HG03066 (cell line): ENCODE results near the gene TNFRSF25.

ENCODE experiments used
- ATAC-seq: cut with Tn5 transposase; IDR thresholded peaks from one replicate; pipeline ENCODE4 v1.9.1; 2021; ENCODE audit warnings: low read depth; ENCODE audit not compliant: unreplicated experiment

Gene TNFRSF25

DNA sequence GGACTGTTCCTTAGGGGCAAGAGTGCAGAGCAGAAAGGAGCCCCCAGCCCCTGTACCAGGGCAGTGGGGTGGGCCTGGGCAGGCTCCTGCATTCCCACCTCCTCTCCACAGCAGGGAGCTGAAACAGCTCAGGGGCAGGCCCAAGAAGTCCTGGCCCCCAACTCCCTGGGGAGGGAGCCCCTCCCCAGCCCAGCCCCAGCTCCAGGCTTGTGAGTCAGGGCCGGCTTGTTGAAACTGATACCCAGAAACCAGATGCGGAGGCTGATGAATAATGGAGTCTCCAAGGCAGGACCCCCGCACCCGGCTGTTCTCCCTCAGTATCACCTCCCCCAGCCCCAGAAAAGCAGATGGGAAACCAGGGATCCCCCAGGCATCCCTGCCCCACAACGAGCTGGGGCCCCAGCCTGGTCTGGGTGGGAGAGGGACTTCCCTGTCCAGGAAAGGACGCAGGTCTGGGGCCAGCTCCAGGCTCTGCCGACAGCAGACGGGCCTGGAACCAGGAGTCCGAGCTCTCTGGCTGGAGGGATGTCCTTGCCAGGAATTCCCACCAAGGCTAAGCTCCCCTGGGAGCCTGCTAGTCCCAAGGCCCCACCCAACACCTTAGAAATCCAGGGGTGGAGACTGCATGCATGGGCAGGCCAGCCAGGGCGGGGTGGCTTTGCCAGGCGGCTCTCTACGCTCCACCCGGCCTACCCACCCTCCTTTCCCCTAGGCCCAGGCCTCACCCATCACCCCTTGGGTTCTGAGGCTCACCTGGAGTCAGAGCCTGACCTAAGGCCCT lies 22.8 kb upstream of the TNFRSF25 start:
- no peak for ATAC-seq

- ATAC-seq, result no peak
These were observed 22.0 kb upstream of the TNFRSF25 start for GRCh38 chr1:6487804-6488484.

DNA sequence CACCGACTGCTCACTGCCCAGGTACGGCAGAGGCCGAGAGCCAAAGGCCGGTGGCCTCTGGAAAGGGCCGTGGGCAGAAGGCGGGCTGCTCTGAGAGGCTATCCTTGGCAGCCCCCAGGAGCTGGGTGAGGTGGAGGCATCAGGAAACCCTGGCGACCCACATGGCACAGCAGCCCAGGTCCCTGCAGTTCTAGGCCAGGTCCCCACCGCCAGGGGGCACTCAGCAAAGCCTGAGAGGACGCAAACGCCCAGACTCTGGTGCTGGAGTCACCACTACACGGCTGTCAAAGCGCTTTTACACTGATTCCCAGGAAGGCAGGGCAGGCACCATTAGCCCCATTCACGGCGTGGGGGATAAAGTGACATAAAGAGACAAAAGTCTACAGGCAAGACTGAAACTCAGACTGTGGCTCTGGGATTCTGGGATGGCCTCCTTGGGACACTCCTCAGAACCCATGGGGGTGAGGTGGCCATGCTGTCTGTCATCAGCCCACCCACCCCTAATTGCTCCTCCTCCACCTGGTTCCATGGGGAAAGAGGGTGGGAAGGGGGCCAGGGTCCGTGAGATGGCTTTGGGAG lies 20.5 kb upstream of the TNFRSF25 start:
- ATAC-seq, result no peak

DNA sequence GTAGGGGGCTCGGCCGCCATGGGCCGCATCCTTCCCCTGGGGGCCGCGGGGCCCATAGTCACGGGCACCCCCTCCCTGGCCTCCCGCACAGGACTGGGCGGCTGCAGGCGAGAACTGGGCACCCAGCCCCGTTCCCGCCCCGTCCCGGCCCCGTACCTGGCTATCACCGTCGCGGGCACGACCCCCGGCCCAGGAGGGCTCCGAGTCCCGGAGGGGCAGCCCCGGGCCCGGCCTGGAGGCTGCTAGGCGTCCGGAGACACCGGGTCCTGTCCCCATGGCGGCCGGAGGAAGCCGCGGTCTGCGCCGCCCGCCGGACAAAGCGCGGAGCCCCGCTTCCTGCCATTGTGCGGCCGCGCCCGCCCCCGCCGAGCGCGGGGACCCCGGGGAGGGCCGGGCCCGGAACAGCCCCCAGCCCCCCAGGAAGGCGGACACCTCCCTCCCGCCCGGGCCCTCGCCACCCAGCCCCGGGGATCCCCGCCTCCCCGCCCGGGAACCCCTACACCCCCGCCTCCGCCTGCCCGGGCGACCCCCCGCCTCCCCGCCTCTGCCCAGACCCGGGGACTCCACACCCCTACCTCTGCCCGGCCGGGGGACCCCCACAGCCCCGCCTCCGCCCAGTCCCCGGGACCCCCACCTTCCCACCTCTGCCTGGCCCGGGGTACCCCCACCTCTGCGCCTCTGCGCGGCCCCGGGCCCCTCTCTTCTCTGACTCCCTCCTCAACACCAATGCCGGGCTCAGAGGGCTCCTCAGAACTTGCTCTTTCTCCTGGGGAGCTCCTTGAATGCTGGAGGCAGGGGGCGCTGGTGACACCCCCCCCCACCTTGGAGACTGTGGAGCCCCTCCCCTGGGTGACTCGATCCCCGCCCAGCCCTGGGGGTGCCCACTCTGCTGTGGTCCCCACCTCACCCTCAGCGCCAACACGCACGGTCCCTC lies 19.5 kb upstream of the TNFRSF25 start:
- no peak for ATAC-seq

DNA sequence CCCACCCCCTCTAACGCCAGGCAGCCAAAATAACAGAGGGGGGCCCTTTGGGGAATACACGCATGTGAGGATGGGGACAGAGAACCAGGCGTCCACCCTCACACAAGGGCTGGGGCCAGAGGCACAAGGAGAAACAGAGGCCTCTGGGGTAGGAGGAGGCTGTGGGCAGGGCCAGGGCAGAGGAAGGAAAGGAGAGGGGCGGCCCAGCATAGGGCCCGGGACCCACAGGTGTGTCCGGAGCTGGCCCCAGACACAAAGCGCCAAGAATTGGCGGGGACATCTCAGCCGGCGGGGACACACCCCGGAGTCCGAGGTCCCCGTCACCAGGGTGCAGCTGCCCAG lies 18.8 kb upstream of the TNFRSF25 start:
- ATAC-seq, result no peak

GRCh38 chr1:6483761-6484117 lies 17.8 kb upstream of the TNFRSF25 start:
- no peak for ATAC-seq

- no peak for ATAC-seq
These were observed 17.2 kb upstream of the TNFRSF25 start for GRCh38 chr1:6483017-6483760.

DNA sequence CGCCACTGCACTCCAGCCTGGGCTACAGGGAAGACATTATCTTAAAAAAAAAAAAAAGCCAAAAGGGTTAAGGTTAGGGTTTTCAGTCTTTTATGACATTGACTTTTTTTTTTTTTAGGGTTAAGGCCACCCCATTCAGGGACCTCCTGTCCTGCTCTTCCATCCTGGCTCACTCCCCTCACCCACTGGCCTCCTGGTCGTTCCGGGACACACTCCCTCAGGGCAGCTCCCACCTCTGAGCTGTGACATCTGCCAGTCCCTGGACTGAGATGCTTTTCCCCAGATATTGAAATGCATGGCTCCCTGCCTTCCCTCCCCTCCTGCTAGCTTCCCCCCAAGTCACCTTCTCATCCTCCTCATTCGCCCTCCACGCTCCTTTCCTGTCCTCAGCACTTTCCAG lies 15.8 kb upstream of the TNFRSF25 start:
- ATAC-seq, result no peak

DNA sequence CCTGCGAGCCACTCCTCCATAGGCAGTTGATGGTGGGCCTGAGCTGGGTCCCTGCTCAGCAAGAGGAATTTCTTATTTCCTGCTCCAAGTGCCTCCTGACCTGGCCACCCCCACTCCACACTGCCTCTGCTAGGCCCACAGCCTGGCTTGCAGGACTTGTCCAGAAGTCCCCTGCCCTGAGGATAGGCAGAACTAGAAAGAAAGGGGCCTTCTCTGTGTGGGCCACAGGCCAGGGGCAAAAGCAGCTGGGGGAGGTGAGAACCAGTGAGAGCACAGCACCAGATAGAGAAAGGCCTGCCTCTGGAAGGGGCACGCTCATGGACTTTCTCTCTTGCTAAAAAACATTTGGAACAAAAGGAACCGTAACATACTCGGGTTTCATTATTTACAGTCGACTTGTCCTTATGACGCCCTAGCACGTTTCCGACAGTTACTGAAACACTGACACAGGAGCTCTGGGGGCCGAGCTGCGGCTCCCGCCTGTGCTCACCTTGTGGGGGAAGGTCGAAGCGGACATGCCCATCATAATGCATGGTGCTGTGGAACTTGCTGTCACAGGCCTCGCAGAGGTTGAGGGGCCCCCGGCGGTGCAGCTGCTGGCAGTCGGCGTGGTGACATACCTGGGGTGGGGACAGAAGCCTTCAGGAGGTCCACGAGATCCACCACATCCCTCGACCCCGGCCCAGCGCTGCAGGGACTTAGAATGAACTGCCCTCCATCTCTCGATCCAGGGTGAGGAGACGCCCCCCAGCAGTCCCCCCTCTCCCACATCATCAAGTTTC lies 11.3 kb upstream of the TNFRSF25 start:
- no peak for ATAC-seq

DNA sequence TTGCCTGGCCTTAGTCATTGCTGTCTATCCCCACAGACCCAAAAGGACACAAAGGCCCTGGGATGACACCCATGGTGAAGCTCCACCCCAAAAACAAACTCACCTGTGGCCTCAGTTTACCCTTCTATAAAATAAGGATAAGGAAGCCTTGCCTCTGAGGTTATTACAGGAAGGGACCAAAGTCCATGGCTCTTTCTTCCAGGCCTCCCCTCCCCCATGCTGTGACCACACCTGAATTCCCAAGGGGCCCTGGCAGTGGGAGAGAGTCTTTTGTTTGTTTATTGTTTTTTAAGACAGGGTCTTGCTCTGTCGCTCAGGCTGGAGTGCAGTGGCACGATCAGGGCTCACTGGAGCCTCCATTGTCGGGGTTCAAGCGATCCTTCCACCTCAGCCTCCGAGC lies 10.5 kb upstream of the TNFRSF25 start:
- ATAC-seq, result no peak

DNA sequence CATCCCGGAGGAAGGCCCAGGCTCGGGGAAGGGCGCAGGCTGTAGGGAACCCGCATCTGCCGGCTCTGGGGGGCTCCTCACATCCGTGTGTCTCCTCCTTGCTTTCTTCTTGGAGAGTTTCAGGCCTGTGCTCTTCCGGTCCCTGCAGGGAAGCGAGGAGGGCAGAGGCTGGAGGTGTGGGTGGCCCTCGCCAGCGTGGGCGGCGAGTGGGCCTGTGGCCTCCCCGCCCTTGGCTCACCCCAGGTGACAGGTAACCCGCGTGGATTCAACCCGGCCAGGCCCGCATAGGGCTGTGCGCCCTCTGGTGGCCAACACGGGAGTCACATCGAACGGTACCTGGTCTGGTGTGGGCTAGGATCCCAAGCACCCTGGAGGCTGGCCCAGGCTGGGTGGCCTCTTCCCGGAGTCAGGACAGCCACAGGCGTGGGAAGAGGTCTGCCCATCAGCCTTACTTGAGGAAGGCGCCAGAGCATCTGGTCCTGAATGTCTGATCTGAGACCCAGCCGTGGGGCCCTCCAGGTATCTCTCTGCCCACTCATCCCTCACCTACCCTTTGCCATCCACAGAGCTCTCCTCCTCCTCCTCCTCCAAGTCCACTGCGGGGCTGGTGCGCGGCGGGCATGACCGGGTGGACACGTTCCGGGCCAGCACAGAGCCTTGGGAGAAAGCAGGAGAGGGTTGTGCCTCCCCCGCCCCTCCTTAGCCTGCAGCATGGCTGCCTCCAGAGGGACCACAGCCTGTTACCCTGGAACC lies 9.6 kb upstream of the TNFRSF25 start:
- ATAC-seq, result no peak

GRCh38 chr1:6474815-6475282 lies 8.9 kb upstream of the TNFRSF25 start:
- ATAC-seq, result no peak

DNA sequence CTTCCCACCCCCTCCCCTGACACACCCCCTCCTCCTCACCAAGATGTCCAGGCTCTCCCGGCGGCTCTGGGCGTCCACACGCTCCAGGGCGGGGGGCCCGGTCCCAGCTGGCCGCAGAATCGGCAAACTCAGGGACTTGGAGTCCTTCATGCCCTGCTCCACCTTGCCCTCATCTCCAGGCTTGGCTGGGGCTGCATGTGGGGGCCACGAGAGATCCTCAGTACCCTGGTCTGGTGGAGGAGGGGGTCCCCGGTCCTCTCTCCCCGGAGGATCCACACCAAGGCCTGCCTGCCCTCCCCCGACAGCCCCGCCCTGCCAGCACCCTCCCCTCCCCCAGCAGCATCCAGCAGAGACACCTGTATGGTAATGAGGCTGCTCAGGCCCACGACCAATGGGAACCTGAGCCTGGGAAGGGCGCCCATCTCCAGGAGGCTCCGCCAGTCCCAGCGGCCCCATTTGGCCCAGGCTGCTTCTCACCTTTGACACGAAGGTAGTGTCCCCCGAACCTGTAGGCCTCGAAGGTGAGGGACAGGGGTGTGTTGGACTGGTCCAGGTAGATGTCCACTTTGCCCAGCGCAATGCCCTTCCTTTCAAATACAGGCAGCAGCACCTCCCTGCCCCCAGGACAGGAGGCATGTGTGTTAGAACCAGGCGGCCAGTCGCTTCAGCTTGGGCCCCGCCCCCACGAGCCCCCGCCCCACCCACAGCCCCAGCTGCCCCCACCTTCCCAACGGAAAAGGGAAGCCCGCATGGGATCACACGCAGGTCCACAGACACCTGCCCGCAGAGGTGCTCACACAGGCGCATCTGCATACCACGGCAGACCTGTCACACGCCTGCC lies 8.2 kb upstream of the TNFRSF25 start:
- ATAC-seq, result no peak

GRCh38 chr1:6473156-6473555 lies 7.2 kb upstream of the TNFRSF25 start:
- ATAC-seq, result no peak

GRCh38 chr1:6472391-6472790 lies 6.4 kb upstream of the TNFRSF25 start:
- no peak for ATAC-seq

DNA sequence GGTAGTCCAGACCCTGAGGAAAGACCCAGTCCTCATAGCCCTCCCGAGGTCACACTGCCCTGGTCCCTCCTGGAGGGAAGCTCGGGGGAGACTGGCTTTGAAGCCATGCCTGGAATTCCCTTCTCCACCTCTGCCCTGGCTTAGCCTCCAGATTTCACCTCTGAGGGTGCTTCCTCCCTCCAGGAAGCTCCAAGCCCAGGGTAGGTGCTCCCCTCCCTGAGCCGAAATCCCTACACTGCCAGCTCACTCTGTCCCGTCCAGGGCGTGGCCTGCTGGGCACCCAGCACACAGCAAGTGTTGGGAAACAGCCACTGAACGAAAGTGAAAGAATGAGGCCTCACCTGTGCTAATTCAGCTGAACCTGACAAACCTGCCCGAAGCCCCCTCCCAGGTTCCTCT lies 6.0 kb upstream of the TNFRSF25 start:
- no peak for ATAC-seq

DNA sequence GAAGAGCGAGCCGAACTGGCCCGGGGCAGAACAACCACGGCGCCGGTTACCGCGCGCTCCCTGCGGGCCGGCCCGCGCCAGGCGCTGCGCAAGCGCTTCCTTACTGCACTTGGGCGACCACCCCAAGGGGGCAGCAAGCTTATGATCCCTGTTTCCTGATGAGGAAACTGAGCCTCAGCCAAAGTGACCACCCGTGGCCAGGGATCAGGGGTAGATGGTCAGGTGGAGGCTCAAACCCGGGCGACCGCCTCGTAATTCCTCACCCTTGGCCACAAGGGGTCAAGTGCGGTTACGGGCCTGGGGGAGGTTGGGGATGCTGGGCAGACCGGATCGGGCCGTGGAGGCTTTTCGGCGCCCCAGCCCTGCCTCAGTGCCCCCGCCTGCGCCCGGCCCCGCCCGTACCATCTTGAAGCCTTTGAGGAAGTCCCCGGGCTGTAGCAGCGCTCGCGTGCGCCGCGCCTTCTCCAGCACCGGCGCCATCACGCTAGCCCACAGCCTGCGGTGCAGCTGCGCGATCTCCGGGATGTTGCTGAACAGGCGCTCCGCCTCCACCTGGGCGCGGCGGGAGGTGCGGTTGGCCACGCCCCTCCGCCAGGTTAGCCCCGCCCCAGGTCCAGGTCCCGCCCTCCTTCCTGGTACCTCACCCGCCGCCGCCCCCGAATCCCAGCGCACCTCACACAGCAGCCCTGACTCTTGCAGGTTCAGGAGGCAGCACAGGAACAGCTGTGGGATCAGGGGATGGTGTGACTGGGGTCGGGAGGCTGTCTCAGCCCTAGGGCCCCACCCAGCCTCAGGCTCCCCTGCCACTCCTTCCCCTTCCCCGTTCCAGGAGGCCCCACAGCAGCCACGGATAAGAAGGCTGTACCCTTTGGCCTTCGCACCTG lies 5.4 kb upstream of the TNFRSF25 start:
- ATAC-seq, result no peak
